PFSK-1 (cell line): ENCODE results near the gene CHRDL1.

Source experiments
- FOXP2 ChIP-seq: optimal IDR thresholded peaks from 2 replicates; pipeline ENCODE3; 2011; ENCODE audit warnings: borderline replicate concordance, control low read depth, inconsistent platforms; ENCODE audit not compliant: insufficient read depth; ENCODE audit errors: extremely low read length, extremely low read depth
- POLR2AphosphoS5 ChIP-seq: IDR thresholded peaks from 2 replicates; pipeline ENCODE4 v1.6.1; 2012; ENCODE audit warnings: low read depth, mild to moderate bottlenecking, control low read depth, low read length, moderate library complexity
- SIN3A ChIP-seq: IDR thresholded peaks from 2 replicates; pipeline ENCODE4 v1.6.1; 2012; ENCODE audit warnings: mild to moderate bottlenecking, low read length, moderate library complexity, borderline replicate concordance; ENCODE audit not compliant: insufficient read depth
- TAF1 ChIP-seq: IDR thresholded peaks from 2 replicates; pipeline ENCODE4 v1.6.1; 2012; ENCODE audit warnings: low read length, control low read depth, borderline replicate concordance; ENCODE audit not compliant: insufficient read depth
- TF ChIP-seq, protein P1 (sequence below), 2 experiments: IDR thresholded peaks; 2 replicates each; pipeline versions ENCODE4 v1.6.1 to v1.8.0; 2011 to 2012; ENCODE audit warnings: low read depth in 2 of 2, low read length in 2 of 2, control low read depth in 1 of 2, inconsistent platforms in 1 of 2, mild to moderate bottlenecking in 1 of 2, moderate library complexity in 1 of 2; ENCODE audit not compliant: insufficient read depth in 1 of 2

The CHRDL1 gene

DNA sequence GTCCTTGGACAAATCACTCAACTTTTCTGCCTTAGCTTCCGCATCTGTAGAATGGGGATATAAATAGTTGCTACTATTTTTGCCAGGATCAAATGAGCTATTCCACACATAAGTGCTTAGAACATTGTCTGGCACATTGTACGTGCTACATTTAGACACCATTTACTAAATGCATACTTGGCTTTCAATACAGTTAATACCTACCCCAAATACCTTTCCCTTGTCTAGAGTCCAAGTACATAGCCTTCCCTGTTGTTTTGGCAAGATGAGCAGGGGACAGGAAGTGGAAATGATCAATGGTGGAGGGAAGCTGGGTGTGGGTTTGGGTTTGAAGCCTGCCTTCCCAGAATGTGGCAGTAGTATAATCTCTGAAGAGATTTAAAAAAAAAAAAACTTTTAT is 82.0 kb downstream of the CHRDL1 start:
- TF ChIP-seq, protein P1, sequence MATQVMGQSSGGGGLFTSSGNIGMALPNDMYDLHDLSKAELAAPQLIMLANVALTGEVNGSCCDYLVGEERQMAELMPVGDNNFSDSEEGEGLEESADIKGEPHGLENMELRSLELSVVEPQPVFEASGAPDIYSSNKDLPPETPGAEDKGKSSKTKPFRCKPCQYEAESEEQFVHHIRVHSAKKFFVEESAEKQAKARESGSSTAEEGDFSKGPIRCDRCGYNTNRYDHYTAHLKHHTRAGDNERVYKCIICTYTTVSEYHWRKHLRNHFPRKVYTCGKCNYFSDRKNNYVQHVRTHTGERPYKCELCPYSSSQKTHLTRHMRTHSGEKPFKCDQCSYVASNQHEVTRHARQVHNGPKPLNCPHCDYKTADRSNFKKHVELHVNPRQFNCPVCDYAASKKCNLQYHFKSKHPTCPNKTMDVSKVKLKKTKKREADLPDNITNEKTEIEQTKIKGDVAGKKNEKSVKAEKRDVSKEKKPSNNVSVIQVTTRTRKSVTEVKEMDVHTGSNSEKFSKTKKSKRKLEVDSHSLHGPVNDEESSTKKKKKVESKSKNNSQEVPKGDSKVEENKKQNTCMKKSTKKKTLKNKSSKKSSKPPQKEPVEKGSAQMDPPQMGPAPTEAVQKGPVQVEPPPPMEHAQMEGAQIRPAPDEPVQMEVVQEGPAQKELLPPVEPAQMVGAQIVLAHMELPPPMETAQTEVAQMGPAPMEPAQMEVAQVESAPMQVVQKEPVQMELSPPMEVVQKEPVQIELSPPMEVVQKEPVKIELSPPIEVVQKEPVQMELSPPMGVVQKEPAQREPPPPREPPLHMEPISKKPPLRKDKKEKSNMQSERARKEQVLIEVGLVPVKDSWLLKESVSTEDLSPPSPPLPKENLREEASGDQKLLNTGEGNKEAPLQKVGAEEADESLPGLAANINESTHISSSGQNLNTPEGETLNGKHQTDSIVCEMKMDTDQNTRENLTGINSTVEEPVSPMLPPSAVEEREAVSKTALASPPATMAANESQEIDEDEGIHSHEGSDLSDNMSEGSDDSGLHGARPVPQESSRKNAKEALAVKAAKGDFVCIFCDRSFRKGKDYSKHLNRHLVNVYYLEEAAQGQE (IDR thresholded peaks at IDR 0.05; ENCODE audit: insufficient read depth in 1 of 2, low read depth in 2 of 2, low read length in 2 of 2), result no peak
- TF ChIP-seq SIN3A (no peak), TAF1 (no peak), POLR2AphosphoS5 (no peak), FOXP2 (no peak)

DNA sequence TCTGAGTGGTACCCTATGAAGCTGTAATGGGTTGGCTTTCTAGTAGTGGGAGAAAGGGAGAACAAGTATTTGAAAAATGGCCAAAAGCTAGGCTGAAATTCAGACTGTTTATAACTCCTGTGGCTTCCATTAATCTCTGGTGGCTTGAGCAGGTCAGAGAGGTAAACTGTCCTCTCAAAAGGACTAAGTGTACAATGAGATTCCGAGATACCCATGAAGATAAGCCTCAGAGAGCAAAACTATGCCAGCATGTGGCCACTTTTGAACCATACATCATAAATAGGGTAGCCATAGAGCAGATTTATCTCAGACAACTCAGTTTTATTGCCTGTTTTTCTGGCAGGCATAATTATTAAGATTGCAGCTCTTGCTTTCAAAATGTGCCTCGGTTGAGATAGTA is 89.2 kb downstream of the CHRDL1 start:
- TF ChIP-seq POLR2AphosphoS5, result no peak
- TF ChIP-seq TAF1, result no peak
- TF ChIP-seq SIN3A, result no peak
- TF ChIP-seq FOXP2, result no peak
- TF ChIP-seq, protein P1 (IDR thresholded peaks at IDR 0.05; ENCODE audit: insufficient read depth in 1 of 2, low read depth in 2 of 2, low read length in 2 of 2), result no peak

DNA sequence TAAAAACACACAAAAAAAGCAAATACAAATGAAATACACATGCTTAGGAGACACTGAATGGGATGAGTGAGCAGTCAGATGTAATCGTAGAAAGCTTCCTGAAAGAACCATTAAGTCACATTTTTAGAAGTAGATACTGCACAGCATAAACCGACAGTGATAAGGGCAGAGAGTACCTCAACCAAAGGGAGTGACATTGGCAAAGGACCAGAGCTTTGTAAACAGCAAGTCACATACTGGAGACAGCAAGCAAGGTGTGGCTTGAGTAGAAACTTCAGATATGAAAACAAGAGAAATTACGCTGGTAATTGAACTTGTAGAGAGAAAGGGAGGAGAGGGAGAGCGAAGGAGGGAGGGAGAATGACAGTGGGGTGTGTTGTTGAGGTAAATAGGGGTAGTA is 92.0 kb downstream of the CHRDL1 start:
- no peak for TF ChIP-seq POLR2AphosphoS5
- TF ChIP-seq, protein P1 (IDR thresholded peaks at IDR 0.05; ENCODE audit: insufficient read depth in 1 of 2, low read depth in 2 of 2, low read length in 2 of 2), result no peak
- TF ChIP-seq TAF1, result no peak
- TF ChIP-seq FOXP2, result no peak
- no peak for TF ChIP-seq SIN3A

DNA sequence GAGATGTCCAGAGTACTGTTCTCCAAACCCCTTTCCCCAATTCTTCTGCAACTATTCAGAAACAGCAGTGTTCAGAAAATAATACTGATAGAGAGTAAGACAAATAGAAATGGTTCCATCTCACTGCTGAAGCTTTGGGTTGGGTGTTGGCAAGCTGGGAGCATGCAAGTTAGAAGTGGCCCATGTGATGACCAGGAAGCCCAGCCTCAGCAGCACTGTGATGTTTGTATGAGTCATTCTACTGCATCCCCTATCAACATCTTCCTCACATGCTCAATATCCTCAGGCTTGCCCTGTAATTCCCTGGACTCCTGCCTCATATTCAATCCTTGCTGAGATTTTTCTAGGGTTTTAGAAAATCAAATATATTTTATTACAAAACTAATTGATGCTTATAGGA is 96.5 kb downstream of the CHRDL1 start:
- TF ChIP-seq POLR2AphosphoS5, result no peak
- TF ChIP-seq SIN3A, result no peak
- TF ChIP-seq FOXP2, result no peak
- TF ChIP-seq TAF1, result no peak
- TF ChIP-seq, protein P1 (IDR thresholded peaks at IDR 0.05; ENCODE audit: insufficient read depth in 1 of 2, low read depth in 2 of 2, low read length in 2 of 2), result no peak

DNA sequence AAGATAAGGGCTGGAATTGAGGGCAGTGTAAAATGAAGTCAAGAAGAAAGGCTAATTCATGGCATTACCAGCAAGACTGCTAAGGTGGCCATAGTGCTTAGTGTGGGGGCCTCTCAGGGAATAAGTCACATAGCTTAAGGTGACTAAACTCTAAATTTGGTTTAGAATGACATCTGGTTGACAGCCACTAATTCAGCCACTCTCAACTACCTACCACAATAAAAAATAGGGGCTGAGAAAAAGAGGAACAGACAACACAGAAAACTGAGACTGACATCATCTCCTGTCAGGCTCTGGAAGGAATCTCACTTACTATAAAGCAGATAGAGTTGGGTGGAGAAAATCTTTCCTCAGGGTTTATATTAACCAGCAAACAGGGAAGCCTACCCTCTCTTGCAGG is 96.9 kb downstream of the CHRDL1 start:
- TF ChIP-seq, protein P1 (IDR thresholded peaks at IDR 0.05; ENCODE audit: insufficient read depth in 1 of 2, low read depth in 2 of 2, low read length in 2 of 2), result no peak
- TF ChIP-seq TAF1 (no peak), SIN3A (no peak), POLR2AphosphoS5 (no peak), FOXP2 (no peak)
